GM18858 (cell line): ENCODE measurements around the gene EFCAB11.
"Not testable (repeated sequence)": the region's sequence is repeated elsewhere in the genome, so short reads cannot be mapped to it uniquely, and the experiment has no call there.

Experiments
- ATAC-seq: cut with Tn5 transposase; IDR thresholded peaks from one replicate; pipeline ENCODE4 v1.9.1; 2021; ENCODE audit not compliant: unreplicated experiment

The EFCAB11 gene

DNA sequence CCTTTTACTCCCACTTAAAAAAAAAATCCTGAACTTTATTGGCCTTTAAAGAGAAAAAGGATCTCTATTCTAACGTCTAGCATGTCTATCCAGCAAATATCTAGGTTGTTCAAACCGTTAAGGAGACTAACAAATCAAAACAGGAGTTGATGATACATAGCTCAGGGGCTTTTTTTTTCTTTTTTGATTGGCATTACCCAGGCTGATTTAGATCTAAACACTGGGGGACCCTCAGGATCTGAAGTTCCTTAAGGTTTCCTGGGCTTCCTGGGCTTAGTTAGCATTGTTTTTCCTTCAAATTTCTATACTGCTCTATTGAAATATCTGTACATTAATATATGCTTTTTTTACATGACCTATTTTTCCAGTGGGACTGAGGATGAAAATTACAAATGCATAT is 42.3 kb downstream of the EFCAB11 start:
- ATAC-seq: no peak

DNA sequence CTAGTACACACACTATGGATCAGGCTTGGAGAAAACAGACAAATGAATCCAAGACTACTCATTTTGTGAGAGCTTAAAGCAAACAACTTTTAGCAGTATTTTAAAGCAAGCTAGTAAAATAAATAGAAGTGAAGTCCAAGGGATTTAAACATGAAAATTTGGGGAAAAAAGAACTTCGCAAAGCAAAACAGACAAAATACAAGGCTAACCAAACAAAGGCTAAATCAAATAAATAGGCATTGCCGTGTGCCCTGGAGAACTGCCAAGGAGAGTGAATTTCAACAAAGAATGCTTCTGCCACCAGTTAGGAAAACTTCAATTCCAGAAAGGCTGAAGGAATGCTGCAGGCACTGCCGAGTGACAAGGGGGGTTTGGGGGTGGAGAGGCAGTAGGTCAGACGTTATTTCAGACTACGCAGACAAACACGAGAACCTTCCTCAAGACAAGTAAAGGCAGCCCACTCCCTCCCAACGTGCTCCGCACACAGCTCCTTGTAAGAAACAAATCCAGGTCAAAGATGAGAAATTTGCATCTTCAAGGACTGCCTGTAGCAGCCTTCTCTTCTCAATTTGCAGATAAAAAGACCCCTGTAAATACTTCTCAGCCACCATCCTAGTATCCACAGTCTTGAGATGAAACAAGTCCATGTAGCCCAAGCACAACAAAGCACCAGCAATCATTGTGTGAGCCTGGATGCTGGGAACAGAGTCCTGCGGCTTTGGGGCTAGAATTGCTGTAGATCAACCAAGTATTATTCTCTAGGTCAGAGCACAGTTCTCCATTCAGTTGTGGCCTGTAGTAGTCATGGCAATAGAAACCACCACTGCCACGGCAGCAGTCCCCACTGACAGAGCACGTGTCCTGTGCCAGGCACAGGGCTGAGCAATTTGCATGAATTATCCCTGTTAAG is 43.3 kb downstream of the EFCAB11 start:
- ATAC-seq: no peak

DNA sequence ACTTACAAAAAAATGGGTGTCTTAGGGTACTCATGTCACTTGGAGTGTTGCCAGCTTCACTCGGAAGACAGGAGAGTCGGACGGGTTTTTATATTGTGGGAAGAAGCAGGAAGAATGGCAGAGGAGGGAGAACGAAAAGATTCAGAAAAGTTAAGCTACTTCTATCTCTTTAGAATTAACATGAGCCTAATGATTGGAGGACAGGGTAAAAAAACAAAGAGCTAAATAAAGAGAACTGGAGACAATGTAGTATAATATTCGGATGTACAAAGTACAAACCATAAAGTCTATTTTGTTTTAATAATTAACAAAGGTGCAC is 43.9 kb downstream of the EFCAB11 start:
- ATAC-seq: no peak

DNA sequence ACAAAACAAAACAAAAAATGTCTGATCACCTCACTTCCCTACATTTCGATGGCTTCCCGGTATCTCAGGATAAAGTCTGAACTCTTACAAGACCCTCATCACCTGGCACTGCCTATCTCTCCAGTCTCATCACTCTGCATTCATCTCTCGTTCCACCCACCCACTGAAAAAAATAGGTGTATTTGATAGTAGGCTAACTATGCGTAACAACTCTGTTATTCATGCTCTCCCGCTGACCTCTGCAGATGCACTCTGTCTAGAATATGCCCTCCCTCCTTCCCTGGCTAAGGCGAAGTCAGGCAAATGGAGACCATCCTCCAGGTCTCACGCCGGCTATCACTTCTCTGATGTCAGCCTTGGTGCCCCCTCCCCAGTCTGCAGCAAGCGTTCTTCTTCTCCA is 44.9 kb downstream of the EFCAB11 start:
- ATAC-seq: no peak

DNA sequence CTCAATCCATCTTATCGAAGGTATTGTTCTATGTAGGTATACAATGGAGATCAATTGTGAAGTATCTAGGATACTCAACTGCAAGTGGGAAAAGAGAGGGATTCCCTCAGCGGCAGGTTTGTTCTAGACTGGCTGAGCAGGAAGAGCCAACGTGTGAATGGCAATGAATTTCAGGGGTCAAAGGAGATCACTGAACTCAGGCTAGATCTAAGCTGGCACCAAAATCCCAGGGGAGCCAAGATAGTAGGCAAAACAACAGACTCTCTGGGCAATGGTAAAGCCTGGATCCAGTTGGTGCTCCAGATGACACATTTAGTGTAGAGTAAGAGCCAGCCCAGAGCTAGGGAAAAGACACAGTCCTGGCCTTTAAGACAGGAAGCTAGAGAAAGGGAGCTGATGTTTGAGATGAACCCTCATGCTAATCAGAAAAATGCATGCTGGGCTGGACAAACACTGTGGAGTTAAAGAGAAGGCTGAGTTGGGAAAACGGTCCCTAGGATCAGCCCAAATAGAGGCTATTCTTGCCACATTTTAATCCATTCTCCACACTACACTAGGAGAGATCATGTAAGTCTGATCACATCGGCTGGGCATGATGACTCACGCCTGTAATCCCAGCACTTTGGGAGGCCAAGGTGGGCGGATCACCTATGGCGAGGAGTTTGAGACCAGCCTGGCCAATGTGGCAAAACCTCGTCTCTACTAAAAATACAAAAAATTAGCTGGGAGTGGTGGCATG is 45.6 kb downstream of the EFCAB11 start:
- ATAC-seq: no peak

DNA sequence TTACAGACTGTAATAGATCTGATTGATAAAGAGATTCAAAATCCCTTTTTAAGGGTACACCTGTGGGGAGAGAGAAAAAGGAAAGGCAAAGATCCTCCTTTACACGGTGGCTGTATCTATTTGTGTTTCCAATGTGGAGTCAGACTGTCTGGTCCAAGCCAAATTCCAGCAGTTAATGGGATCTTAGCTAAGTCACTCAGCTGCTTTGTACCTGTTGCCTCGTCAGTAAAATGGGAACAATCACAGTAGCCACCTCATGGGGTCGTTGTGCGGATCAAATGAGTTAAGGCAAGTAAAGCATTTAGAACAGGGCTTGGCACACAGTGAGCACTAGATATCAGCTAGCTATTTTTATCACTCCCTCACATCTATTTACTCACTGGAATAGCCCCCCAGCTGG is 46.9 kb downstream of the EFCAB11 start:
- no peak for ATAC-seq

DNA sequence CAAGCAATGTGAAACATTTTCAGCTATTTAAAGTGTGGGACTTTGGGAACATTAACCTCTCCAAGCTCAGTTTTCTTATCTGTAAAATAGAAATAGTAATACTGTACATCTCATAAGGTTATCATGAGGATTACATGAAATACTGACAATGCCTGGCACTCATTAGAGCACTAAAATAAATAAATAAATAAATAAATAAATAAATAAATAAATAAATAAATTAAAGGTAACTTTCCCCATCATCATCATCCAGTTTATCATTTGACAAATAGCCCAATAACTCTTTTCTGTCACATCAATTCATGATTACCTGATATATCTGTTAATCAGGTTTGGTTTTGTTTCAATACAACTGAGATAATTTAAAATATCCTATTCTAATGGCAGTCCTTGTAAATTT is 48.5 kb downstream of the EFCAB11 start:
- no peak for ATAC-seq

DNA sequence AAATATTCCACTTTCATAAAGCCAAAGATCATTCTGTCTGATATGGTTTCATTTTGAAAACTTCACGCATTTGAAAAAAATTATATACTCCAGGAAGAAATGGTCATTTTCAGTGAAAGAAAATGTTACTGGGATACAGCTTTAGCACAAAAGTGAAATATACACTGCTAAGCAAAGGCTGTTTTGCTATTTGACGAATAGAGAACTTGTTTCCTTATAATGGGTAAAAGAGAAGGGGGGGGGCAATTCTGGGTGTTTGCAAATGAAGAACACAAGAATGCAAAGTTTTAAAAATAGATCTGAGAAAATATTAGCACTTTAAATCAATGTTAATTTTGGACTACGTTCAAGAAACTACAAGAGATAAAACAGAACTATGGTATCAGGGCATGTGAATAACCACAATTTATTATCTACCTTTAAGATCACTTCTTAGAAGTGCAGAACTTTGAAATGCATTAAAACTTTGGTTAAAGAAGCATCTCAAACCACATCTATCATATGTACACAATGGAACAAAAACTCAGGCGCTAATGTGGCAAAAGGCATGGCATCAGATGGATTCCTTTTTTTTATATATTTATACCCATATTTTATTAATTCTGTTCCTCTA is 51.1 kb downstream of the EFCAB11 start:
- ATAC-seq: no peak

DNA sequence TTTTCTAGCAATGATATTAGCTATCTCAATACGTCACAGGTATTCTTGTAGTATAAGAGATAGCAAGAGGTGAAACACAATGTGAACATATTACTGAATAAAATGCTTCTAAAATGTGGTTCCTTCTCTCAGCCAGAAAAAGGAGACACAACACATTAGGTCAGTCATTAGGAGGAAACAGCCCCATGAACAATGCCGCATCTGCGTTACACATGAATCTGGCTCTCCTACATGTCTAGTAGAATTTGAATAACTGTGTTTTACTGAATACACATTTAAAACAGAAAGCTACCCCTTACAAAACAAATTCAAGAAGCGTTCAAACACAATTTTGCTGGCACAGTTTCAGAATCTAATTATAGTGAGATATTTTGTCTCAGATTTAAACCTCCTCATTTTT is 51.6 kb downstream of the EFCAB11 start:
- ATAC-seq: no peak

DNA sequence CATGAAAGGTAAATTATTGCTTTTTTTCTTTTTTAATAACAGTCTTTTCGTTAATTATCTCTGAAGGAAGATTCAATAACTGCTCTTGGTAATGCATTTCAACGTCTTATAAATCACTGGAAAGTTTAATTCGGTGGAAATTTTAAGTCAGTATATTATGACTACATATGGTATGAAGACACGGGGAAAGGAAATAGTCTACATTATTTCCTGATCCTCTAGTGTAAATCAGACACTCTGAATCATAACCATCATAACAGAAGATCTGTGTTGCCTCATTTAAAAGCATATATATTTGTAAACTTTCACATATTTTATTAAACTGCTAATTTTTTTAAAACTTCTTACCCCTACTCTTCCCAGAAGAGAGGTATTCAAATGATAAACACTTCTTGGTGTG is 53.7 kb downstream of the EFCAB11 start:
- ATAC-seq: no peak

DNA sequence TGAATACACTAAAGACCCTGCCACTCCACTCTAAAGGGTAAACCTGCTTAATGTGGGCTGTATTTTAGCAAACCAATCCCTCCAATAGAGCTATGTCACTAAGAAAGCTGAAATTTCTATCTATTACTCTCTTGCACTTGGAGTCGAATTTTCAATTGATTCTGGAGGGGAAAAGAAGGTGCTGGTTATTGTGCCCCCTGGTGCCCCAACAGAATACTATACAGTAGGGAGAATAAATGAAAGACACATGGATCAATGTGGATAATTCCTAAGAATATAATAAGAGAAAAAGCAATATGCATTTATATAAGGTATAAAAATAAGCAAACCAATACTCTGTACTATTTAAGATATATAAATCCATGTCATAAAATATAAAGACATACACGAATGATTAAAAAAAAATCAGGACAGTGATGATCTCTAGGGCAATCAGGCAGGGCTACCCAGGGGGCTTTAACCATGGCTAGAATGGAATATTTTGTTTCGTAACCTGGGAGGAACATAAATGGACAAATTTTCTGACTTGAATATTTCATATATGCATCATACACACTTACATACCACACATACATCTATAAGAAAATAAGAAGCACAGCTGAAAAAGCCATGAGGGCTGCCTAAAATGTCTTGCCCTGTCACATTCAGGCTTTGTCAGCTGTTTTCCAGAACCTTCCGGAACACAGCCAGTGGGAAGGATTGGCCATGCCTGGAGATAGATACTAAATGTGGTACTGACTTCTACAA is 54.4 kb downstream of the EFCAB11 start:
- no peak for ATAC-seq

DNA sequence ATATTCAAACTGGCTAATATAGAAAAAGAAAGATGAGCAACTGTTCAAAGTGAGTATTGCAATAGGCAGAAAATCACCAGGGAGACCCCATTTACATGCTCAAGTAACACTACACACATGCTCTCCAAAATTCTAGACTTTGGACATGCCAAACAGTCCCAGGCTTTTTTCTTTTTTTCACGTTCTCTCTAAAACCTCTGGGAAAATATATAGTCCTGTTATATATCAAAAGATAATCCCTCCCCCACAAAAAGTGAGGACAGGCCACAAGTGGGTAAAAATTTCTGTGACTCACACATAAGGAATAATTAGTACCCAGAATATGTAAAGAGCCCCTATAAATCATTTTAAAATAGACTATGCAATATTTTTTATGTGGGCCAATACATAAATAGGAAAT is 55.2 kb downstream of the EFCAB11 start:
- ATAC-seq: no peak

DNA sequence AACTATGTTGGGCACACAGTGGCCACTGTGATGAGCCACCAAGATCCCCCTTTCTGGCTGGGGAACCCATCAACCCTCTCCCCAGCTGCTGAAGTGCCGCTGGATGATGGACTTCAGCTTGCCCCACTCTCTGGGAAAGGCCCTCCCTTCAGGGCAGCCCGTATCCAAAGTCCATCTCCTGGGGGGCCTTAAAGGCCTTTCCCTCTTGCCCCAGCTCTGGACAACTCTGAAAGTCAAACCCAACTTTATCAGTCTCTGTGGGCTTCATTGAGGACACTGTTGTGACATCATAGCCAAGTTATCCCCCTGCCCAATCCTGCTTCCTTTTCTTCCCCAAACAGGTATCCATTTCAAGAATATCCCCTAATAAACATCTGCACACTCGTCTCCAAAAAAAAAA is 61.1 kb downstream of the EFCAB11 start:
- not testable (repeated sequence) for ATAC-seq

DNA sequence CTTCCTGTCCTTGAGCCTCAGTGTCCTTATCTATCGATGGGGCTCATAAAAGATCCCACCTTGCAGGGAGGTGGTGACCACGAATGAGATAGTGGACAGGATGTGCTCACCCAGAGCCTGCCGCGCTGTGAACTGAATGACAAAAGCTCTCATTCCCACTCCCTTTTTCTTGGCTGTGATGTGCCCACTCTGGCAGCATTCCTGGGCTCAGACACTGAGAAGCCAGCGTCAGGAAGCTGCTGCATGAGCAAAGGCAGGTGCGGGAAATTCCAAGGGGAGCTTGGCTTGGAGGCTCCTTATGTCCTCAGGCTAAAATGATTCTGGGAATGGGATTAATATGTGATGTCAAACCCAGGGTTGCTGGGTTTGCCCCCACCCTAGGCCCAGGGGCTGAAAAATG is 61.6 kb downstream of the EFCAB11 start:
- ATAC-seq: no peak

DNA sequence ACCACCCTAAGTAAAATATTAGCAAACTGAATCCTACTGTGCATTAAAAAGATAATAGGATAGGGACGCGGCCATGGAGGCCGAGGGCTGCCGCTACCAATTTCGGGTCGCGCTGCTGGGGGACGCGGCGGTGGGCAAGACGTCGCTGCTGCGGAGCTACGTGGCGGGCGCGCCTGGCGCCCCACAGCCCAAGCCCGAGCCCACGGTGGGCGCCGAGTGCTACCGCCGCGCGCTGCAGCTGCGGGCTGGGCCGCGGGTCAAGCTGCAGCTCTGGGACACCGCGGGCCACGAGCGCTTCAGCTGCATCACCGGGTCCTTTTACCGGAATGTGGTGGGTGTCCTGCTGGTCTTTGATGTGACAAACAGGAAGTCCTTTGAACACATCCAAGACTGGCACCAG is 62.8 kb downstream of the EFCAB11 start:
- ATAC-seq: not testable (repeated sequence)

DNA sequence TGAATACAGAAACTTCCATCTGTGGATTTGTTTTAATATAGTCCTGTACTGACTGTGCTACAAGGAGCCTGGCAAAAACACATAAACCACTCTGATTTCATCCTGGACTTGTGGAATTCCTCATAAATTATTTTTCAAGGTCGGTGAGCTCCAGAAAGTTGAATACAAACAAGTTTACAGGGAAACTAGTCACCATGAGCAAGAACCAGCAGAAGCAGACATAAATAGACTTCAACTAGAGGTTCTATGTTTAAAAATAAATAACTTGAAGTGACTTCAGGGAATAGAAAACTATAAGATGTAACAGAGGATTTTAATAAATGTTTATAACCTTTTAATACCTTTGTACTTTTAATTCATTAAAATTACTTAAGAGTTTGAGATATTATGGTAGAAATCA is 63.5 kb downstream of the EFCAB11 start:
- ATAC-seq: no peak

DNA sequence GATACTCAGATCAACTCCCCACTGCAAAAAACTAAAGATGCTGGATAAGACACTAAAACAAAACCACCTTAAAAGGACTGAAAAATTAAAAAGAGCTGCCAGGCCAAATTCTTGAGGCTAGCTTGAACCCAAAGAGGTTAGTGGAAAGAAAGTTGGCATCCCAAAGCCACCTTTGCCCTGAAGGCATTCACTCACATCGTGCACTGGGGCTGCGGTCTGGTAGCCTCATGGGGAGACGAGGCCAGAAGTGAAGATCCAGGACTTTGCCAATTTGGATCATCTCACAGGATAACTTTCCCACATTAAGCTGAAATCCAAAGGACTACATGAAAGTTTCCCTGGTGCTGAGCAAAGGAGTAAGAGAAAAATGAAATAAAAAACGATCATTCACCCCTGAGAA is 63.9 kb downstream of the EFCAB11 start:
- no peak for ATAC-seq

DNA sequence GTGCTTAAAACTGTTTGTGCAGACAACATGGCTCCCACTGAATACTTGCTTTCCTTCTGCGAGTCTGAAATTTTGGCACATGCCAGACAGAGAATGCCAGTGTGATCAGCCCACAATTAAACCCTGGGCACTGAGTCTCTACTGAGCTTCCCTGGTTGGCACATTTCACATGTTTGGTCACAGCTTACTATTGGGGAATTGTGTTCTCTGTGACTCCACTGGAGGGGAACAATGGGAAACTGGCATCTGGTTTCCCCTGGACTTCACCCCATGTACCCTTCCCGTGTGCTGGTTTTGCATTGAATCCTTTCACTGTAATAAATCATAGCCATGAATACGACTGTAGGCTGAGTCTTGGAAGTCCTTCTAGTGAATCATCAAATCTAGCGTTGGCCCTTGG is 64.9 kb downstream of the EFCAB11 start:
- no peak for ATAC-seq

DNA sequence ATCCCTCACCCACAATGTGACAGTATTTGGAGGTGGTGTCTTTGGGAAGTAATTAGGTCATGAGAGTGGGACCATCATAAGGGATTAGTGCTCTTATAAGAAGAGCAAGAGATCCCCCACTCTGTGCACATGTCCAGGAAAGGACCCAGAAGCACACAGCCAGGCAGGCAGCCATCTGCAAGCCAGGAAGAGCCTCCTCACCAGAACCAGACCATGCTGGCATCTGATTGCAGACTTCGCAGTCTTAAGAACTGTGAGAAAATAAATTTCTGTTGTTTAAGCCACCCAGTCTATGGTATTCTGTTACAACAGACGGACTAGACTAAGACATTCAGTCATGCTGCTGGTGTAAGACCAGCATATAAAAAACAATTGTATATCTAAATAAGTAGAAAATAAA is 69.8 kb downstream of the EFCAB11 start:
- no peak for ATAC-seq

DNA sequence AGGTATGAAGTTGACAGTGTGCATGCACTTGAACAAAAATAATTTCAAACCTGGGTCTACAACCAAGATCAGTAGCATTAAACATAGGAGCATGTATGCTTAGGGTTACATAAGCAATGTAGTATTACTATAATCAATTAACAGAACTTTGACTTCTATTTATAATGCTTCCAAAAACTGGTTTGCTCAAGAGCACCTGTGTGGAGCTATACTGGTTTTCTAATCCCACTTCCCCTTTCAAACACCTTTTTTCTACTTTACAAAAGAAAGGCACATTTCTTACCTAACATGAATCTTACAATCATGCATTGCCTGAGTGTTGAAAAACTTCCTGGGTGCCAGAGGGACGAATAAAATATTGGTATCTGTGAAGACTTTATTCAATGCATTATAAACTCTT is 72.7 kb downstream of the EFCAB11 start:
- peak; percentile 66 for ATAC-seq

DNA sequence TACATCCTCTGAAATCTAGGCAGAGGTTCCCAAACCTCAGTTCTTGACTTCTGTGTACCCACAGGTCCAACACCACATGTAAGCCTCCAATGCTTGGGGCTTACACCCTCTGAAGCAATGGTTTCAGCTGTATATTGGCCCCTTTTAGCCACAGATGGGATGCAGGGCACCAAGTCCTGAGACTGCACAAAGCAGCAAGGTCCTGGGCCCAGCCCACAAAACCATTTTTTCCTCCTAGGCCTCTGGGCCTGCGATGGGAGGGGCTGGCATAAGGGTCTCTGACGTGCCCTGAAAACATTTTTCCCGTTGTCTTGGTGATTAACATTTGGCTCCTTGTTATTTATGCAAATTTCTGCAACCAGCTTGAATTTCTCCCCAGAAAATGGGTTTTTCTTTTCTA is 80.4 kb downstream of the EFCAB11 start:
- ATAC-seq: not testable (repeated sequence)
